Measurements from ENCODE around the gene ATXN3L. TPM values are rescaled to one million over a fixed set of nuclear protein-coding genes. Genes with fewer than 3 reads are reported as not detected.

Gene ATXN3L
- total and polyA plus RNA-seq, 2 experiments from 2014 or later, result not detected

GRCh38 chrX:13357925-13358324 is 38.1 kb upstream of the ATXN3L start (continued):
- TF ChIP-seq ETS1 (IDR thresholded peaks at IDR 0.05) (no peak), POLR2AphosphoS5 (IDR thresholded peaks at IDR 0.05; ENCODE audit: low read depth) (no peak)

- H3K4me3 Mint-ChIP-seq, result no peak overlapping the region
- no peak overlapping the region for H3K4me3 ChIP-seq
- H3K4me1 ChIP-seq (ENCODE audit: insufficient read depth), result no peaks in the 10 kb centered on the region
- no peaks in the 10 kb centered on the region for H3F3A ChIP-seq (replicated peaks; ENCODE audit: low read depth)
- H3K4me1 Mint-ChIP-seq, result no peaks in the 10 kb centered on the region
- peaks cover 1% of the 10 kb centered on the region for H3K27me3 Mint-ChIP-seq (ENCODE audit: insufficient read depth, low read depth, poor library complexity)
- no peaks in the 10 kb centered on the region for H3K36me3 ChIP-seq (ENCODE audit: insufficient read depth)
- no peak overlapping the region for H3K4me2 ChIP-seq
- no peaks in the 10 kb centered on the region for H3K79me2 ChIP-seq (replicated peaks; ENCODE audit: insufficient read depth)
- no peak for ATAC-seq
- DNase-seq (ENCODE audit: low spot score), result no peak
- no peaks in the 10 kb centered on the region for H3K36me3 Mint-ChIP-seq (ENCODE audit: low read depth)
- no peaks in the 10 kb centered on the region for H3K9me2 ChIP-seq (ENCODE audit: insufficient read depth)
- no peaks in the 10 kb centered on the region for H3K27me3 ChIP-seq (ENCODE audit: insufficient read depth)
- H2AFZ ChIP-seq, result no peak overlapping the region
- H3K27ac ChIP-seq (ENCODE audit: low read depth), result no peak overlapping the region
- no peaks in the 10 kb centered on the region for H4K20me1 ChIP-seq (replicated peaks; ENCODE audit: insufficient read depth)
- no peaks in the 10 kb centered on the region for H3K9me3 Mint-ChIP-seq
- H3K27ac Mint-ChIP-seq, result no peak overlapping the region
- TF ChIP-seq ZNF331 (CRISPR knock-in tag; IDR thresholded peaks at IDR 0.05; ENCODE audit: low read depth) (no peak), STAT1 (IDR thresholded peaks at IDR 0.05; ENCODE audit: unreplicated experiment) (no peak), JUNB (IDR thresholded peaks at IDR 0.05; ENCODE audit: unreplicated experiment) (no peak), REST (IDR thresholded peaks at IDR 0.05; ENCODE audit: unreplicated experiment) (no peak), POLR2AphosphoS5 (IDR thresholded peaks at IDR 0.05; ENCODE audit: low read depth) (no peak), CTCF (conservative IDR thresholded peaks at IDR 0.05; ENCODE audit: low read depth in 2 of 2) (no peak), NANOG (IDR thresholded peaks at IDR 0.05; ENCODE audit: borderline replicate concordance) (no peak), ETS1 (IDR thresholded peaks at IDR 0.05) (no peak), ZNF114 (CRISPR knock-in tag; IDR thresholded peaks at IDR 0.05) (no peak), EZH2 (IDR thresholded peaks at IDR 0.05; ENCODE audit: low read depth, unreplicated experiment) (no peak), ZNF462 (CRISPR knock-in tag; IDR thresholded peaks at IDR 0.05) (no peak), EZH2phosphoT487 (IDR thresholded peaks at IDR 0.05; ENCODE audit: unreplicated experiment) (no peak)
Observed at GRCh38 chrX:13346646-13347045, 26.8 kb upstream of the ATXN3L start.
